HepG2 (cell line): ENCODE measurements around the gene PRPSAP1. TPM values are rescaled to one million over a fixed set of nuclear protein-coding genes. Genes with fewer than 3 reads are reported as not detected.
A peak's percentile ranks its signal among the peaks of the same experiment; 100 is the strongest.

Experiments
- CEBPB ChIP-seq: IDR thresholded peaks from 2 replicates; pipeline ENCODE4 v1.6.1; 2011; ENCODE audit warnings: low read depth, low read length, improper control_type of control experiment, borderline replicate concordance
- FOXK1 ChIP-seq: sonication (generic); formaldehyde crosslinking; IDR thresholded peaks from 2 replicates; pipeline ENCODE4 v1.4.0; 2020; ENCODE audit warnings: low read depth, missing genetic modification reagents, borderline replicate concordance
- IRX3 ChIP-seq: sonication (generic); formaldehyde crosslinking; IDR thresholded peaks from 2 replicates; pipeline ENCODE4 v1.8.1; 2023; ENCODE audit warnings: mild to moderate bottlenecking, low read depth, missing genetic modification reagents, borderline replicate concordance
- JDP2 ChIP-seq: sonication (generic); formaldehyde crosslinking; IDR thresholded peaks from 2 replicates; pipeline ENCODE4 v1.8.1; 2022; ENCODE audit warnings: missing genetic modification reagents, borderline replicate concordance
- NFATC3 ChIP-seq: sonication (generic); formaldehyde crosslinking; IDR thresholded peaks from 2 replicates; pipeline ENCODE4 v1.5.1; 2020; ENCODE audit warnings: mild to moderate bottlenecking, missing genetic modification reagents
- REST ChIP-seq, 2 experiments: IDR thresholded peaks; 2 replicates each; pipeline ENCODE4 v1.6.1; 2011 to 2012; ENCODE audit warnings: low read length in 2 of 2, borderline replicate concordance in 1 of 2, low read depth in 1 of 2, mild to moderate bottlenecking in 1 of 2, moderate library complexity in 1 of 2
- SAP130 ChIP-seq: IDR thresholded peaks from 2 replicates; pipeline ENCODE4 v1.6.1; 2016; ENCODE audit warnings: low read depth
- TSC22D2 ChIP-seq: sonication (generic); formaldehyde crosslinking; IDR thresholded peaks from 2 replicates; pipeline ENCODE4 v1.5.1; 2020; ENCODE audit warnings: missing genetic modification reagents, mild to moderate bottlenecking, borderline replicate concordance
- U2AF2 ChIP-seq: fragments of 200-400 bp; formaldehyde crosslinking; IDR thresholded peaks from 2 replicates; pipeline ENCODE4 v1.6.1; 2017; ENCODE audit warnings: low read depth, mild to moderate bottlenecking, low read length
- ZHX1 ChIP-seq: sonication (generic); formaldehyde crosslinking; IDR thresholded peaks from 2 replicates; pipeline ENCODE4 v1.8.1; 2022; ENCODE audit warnings: low read depth, mild to moderate bottlenecking, missing genetic modification reagents
- ZNF546 ChIP-seq: sonication (generic); formaldehyde crosslinking; conservative IDR thresholded peaks from 2 replicates; pipeline ENCODE4 v1.8.1; 2023; ENCODE audit warnings: mild to moderate bottlenecking, missing genetic modification reagents
- ZNF709 ChIP-seq: sonication (generic); formaldehyde crosslinking; IDR thresholded peaks from 2 replicates; pipeline ENCODE4 v1.5.0; 2020; ENCODE audit warnings: mild to moderate bottlenecking, missing genetic modification reagents
- ZSCAN29 ChIP-seq: sonication (generic); formaldehyde crosslinking; conservative IDR thresholded peaks from 2 replicates; pipeline ENCODE4 v1.4.0; 2020; ENCODE audit warnings: mild to moderate bottlenecking, missing genetic modification reagents
- polyA plus RNA-seq, 8 experiments: library from polyadenylated mRNA; depleted of rRNA in 3 of 8; stranded (reverse) in 7 of 8; unstranded in 1 of 8; fragments of >200 nt; fragmentation: Illumina TruSeq in 4 of 8; extraction: Trizol in 4 of 8; gene quantifications; 2 replicates each; pipeline versions ENCODE4 v1.2.1 to v1.2.3, GENCODE V29; 2011 to 2016; ENCODE audit warnings: low read depth in 4 of 8, missing spikeins in 1 of 8, mixed read lengths in 1 of 8; ENCODE audit not compliant: insufficient read depth in 1 of 8
- total RNA-seq, 5 experiments: library from RNA; depleted of rRNA; stranded (reverse); fragments of >200 nt; fragmentation: Illumina TruSeq; extraction: Trizol; gene quantifications; 2 replicates each; pipeline ENCODE4 v1.2.3, GENCODE V29; 2016; ENCODE audit warnings: low read depth in 1 of 5
- TF ChIP-seq, protein P1 (sequence below): sonication (generic); formaldehyde crosslinking; IDR thresholded peaks from 2 replicates; pipeline ENCODE4 v1.4.0; 2020; ENCODE audit warnings: mild to moderate bottlenecking, missing genetic modification reagents
- TF ChIP-seq, protein P2 (sequence below): sonication (generic); formaldehyde crosslinking; IDR thresholded peaks from 2 replicates; pipeline ENCODE4 v1.4.0; 2020; ENCODE audit warnings: mild to moderate bottlenecking, missing genetic modification reagents
- TF ChIP-seq, protein P3 (sequence below): sonication (generic); formaldehyde crosslinking; IDR thresholded peaks from 2 replicates; pipeline ENCODE4 v1.4.0; 2020; ENCODE audit warnings: mild to moderate bottlenecking, low read depth, missing genetic modification reagents
- TF ChIP-seq, protein P4 (sequence below): sonication (generic); formaldehyde crosslinking; IDR thresholded peaks from 2 replicates; pipeline ENCODE4 v1.4.0; 2020; ENCODE audit warnings: missing genetic modification reagents

PRPSAP1 gene
- total and polyA plus RNA-seq, 2 of the 13 experiments (the other 11 are each of a cell fraction or from before 2014, with no cell fraction given): 91.1 to 314 TPM

GRCh38 chr17:76383546-76384221, 30.0 kb upstream of the PRPSAP1 start (continued):
- no peak for TF ChIP-seq ZHX1 (CRISPR knock-in tag)
- no peak for TF ChIP-seq CEBPB
- no peak for TF ChIP-seq ZNF546 (CRISPR knock-in tag)
- TF ChIP-seq U2AF2: 0 out of 2 replicates have a peak, but pooled peaks have one; percentile 81
- TF ChIP-seq, protein P1, sequence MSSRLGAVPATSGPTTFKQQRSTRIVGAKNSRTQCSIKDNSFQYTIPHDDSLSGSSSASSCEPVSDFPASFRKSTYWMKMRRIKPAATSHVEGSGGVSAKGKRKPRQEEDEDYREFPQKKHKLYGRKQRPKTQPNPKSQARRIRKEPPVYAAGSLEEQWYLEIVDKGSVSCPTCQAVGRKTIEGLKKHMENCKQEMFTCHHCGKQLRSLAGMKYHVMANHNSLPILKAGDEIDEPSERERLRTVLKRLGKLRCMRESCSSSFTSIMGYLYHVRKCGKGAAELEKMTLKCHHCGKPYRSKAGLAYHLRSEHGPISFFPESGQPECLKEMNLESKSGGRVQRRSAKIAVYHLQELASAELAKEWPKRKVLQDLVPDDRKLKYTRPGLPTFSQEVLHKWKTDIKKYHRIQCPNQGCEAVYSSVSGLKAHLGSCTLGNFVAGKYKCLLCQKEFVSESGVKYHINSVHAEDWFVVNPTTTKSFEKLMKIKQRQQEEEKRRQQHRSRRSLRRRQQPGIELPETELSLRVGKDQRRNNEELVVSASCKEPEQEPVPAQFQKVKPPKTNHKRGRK (CRISPR knock-in tag): no peak
- TF ChIP-seq, protein P2, sequence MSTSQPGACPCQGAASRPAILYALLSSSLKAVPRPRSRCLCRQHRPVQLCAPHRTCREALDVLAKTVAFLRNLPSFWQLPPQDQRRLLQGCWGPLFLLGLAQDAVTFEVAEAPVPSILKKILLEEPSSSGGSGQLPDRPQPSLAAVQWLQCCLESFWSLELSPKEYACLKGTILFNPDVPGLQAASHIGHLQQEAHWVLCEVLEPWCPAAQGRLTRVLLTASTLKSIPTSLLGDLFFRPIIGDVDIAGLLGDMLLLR: no peak
- TF ChIP-seq FOXK1 (CRISPR knock-in tag): peak; percentile 2; the same call in 1 of the 2 replicates
- TF ChIP-seq, protein P3, sequence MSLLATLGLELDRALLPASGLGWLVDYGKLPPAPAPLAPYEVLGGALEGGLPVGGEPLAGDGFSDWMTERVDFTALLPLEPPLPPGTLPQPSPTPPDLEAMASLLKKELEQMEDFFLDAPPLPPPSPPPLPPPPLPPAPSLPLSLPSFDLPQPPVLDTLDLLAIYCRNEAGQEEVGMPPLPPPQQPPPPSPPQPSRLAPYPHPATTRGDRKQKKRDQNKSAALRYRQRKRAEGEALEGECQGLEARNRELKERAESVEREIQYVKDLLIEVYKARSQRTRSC (CRISPR knock-in tag): no peak
- TF ChIP-seq ZNF709 (CRISPR knock-in tag): peak; percentile 66
- TF ChIP-seq IRX3 (CRISPR knock-in tag): no peak
- no peak for TF ChIP-seq ZSCAN29 (CRISPR knock-in tag)
- TF ChIP-seq TSC22D2 (CRISPR knock-in tag): 0 out of 2 replicates have a peak, but pooled peaks have one; percentile 24
- TF ChIP-seq NFATC3 (CRISPR knock-in tag): no peak
- TF ChIP-seq JDP2 (CRISPR knock-in tag): 0 out of 2 replicates have a peak, but pooled peaks have one; percentile 17
- TF ChIP-seq REST (IDR thresholded peaks at IDR 0.05; ENCODE audit: borderline replicate concordance in 1 of 2, low read depth in 1 of 2, low read length in 2 of 2): 0 out of 4 replicates have a peak, but pooled peaks of 1 of the 2 experiments have one; percentile 1
- TF ChIP-seq, protein P4, sequence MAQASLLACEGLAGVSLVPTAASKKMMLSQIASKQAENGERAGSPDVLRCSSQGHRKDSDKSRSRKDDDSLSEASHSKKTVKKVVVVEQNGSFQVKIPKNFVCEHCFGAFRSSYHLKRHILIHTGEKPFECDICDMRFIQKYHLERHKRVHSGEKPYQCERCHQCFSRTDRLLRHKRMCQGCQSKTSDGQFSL (CRISPR knock-in tag): no peak
- TF ChIP-seq SAP130: peak; percentile 59
